ENCODE data around the gene RBM43. TPM values are rescaled to one million over a fixed set of nuclear protein-coding genes. Genes with fewer than 3 reads are reported as not detected.
"Not testable (repeated sequence)": the region's sequence is repeated elsewhere in the genome, so short reads cannot be mapped to it uniquely, and the experiment has no call there.

The RBM43 gene
- total RNA-seq, result 9.8 TPM

- DNase-seq, result peak; percentile 93
Observed at GRCh38 chr2:151261231-151261976, at the start of gene RBM43. RBM43 (minus strand) TSS chr2:151261863; CDS start chr2:151261727, 136 bp downstream.

- DNase-seq, result not testable (repeated sequence)
Observed at GRCh38 chr2:151310313-151310712, 48.6 kb upstream of the RBM43 start.

GRCh38 chr2:151306621-151307020 is 45.0 kb upstream of the RBM43 start:
- peak; percentile 10 for DNase-seq

- DNase-seq, result no peak
Observed at GRCh38 chr2:151305129-151305691, 43.5 kb upstream of the RBM43 start.

- no peak for DNase-seq
Observed at GRCh38 chr2:151302879-151303278, 41.2 kb upstream of the RBM43 start.

GRCh38 chr2:151302404-151302803 is 40.7 kb upstream of the RBM43 start:
- no peak for DNase-seq

GRCh38 chr2:151299920-151300539 is 38.4 kb upstream of the RBM43 start:
- no peak for DNase-seq

- DNase-seq, result no peak
Observed at GRCh38 chr2:151297882-151298281, 36.2 kb upstream of the RBM43 start.

- not testable (repeated sequence) for DNase-seq
Observed at GRCh38 chr2:151295926-151296325, 34.3 kb upstream of the RBM43 start.

GRCh38 chr2:151292546-151292945 is 30.9 kb upstream of the RBM43 start:
- DNase-seq, result no peak

- no peak for DNase-seq
Observed at GRCh38 chr2:151292141-151292540, 30.5 kb upstream of the RBM43 start.

- DNase-seq, result no peak
Observed at GRCh38 chr2:151291224-151291623, 29.6 kb upstream of the RBM43 start.

GRCh38 chr2:151289972-151290866 is 28.6 kb upstream of the RBM43 start:
- DNase-seq, result peak; percentile 69

GRCh38 chr2:151287513-151288250 is 26.0 kb upstream of the RBM43 start:
- DNase-seq, result no peak

GRCh38 chr2:151282401-151282800 is 20.7 kb upstream of the RBM43 start:
- DNase-seq, result no peak

GRCh38 chr2:151280271-151280670 is 18.6 kb upstream of the RBM43 start:
- no peak for DNase-seq

GRCh38 chr2:151278487-151278886 is 16.8 kb upstream of the RBM43 start:
- no peak for DNase-seq

- DNase-seq, result no peak
Observed at GRCh38 chr2:151277067-151277466, 15.4 kb upstream of the RBM43 start.

- DNase-seq, result no peak
Observed at GRCh38 chr2:151275291-151275690, 13.6 kb upstream of the RBM43 start.

GRCh38 chr2:151271824-151272223 is 10.2 kb upstream of the RBM43 start:
- no peak for DNase-seq

- no peak for DNase-seq
Observed at GRCh38 chr2:151269798-151270568, 8.3 kb upstream of the RBM43 start.
